GM12873 (cell line): Measurements from ENCODE around the gene NAPB.

Experiments
- CTCF ChIP-seq: IDR thresholded peaks from 2 replicates; pipeline ENCODE4 v1.5.1; 2012; ENCODE audit warnings: low read depth, mild to moderate bottlenecking, moderate library complexity, low read length, control low read depth; ENCODE audit not compliant: insufficient read depth; ENCODE audit errors: missing control alignments

The NAPB gene

GRCh38 chr20:23410916-23411695, 10.2 kb downstream of the NAPB start:
- no peak for TF ChIP-seq CTCF

DNA sequence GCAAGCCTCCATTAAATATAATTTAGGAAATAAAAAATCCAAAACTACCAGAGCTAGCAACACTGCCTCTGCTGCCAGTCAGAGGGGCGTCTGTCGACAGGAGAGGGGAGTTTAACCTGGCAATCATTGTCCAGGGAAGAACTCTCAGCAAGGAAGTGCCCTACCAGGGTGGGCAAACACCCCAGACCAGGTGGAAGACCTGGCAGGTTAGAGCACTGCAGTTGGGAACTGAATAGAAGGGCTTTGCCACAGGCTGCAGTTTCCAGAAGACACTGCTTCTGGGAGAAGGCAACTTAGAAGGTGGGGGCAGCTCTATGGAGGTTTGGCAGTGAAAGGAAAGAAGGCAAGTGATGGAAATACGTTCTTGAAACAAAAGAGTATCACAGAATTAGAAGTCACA, 11.5 kb downstream of the NAPB start:
- TF ChIP-seq CTCF = no peak

GRCh38 chr20:23408957-23409356, 12.3 kb downstream of the NAPB start:
- no peak for TF ChIP-seq CTCF

- TF ChIP-seq CTCF = no peak
Observed at GRCh38 chr20:23407781-23408464, 13.4 kb downstream of the NAPB start.

GRCh38 chr20:23406880-23407279, 14.4 kb downstream of the NAPB start:
- no peak for TF ChIP-seq CTCF

DNA sequence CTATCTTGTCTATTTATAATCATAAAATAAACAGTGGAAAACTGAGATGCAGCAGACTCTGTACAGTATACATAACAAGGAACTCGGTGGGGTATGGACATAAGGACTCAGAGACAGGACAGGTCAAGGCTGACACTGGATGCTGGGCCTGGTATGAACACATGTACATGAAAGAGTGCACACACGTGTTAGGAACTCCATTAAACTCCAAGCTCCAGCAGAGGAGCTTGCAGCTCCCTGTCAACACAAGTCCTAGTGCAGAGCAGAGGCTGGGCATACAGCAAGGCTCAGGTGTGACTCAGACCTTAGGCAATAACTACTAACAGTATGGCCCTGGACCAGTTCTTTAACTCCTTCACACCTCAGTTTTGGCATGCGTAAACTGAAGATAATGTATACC, 17.1 kb downstream of the NAPB start:
- TF ChIP-seq CTCF = no peak

- TF ChIP-seq CTCF = no peak
Observed at GRCh38 chr20:23403751-23404150, 17.5 kb downstream of the NAPB start.
